ENCODE measurements around the gene KCNK3. TPM values are rescaled to one million over a fixed set of nuclear protein-coding genes. Genes with fewer than 3 reads are reported as not detected.

Gene KCNK3
- total and polyA plus RNA-seq, 2 of the 13 experiments (the other 11 are each of a cell fraction or from before 2014, with no cell fraction given), result not detected

GRCh38 chr2:26772064-26773001 lies 79.8 kb downstream of the KCNK3 start (continued):
- 0 out of 4 replicates have a peak, but pooled peaks of 1 of the 2 experiments have one; percentile 45 for TF ChIP-seq KLF16 (CRISPR knock-in tag; IDR thresholded peaks at IDR 0.05)
- no peak for TF ChIP-seq ZNF513 (CRISPR knock-in tag; conservative IDR thresholded peaks at IDR 0.05)
- TF ChIP-seq STAT6 (CRISPR knock-in tag; IDR thresholded peaks at IDR 0.05; ENCODE audit: borderline replicate concordance), result no peak
- no peak for TF ChIP-seq CHD2 (IDR thresholded peaks at IDR 0.05; ENCODE audit: low read depth, low read length)
- no peak for TF ChIP-seq ZNF674 (CRISPR knock-in tag; IDR thresholded peaks at IDR 0.05; ENCODE audit: low read depth)
- no peak for TF ChIP-seq POLR2G (IDR thresholded peaks at IDR 0.05; ENCODE audit: low read depth, low read length)
- no peak for TF ChIP-seq ZNF446 (CRISPR knock-in tag; IDR thresholded peaks at IDR 0.05)
- TF ChIP-seq GRHL1 (CRISPR knock-in tag; conservative IDR thresholded peaks at IDR 0.05), result no peak
- TF ChIP-seq HOXA9 (CRISPR knock-in tag; IDR thresholded peaks at IDR 0.05; ENCODE audit: borderline replicate concordance), result no peak
- TF ChIP-seq ZNF12 (CRISPR knock-in tag; IDR thresholded peaks at IDR 0.05), result peak; percentile 52; the same call in 1 of the 2 replicates
- TF ChIP-seq NFYB (CRISPR knock-in tag; IDR thresholded peaks at IDR 0.05), result no peak; the same call in 1 of the 2 replicates
- 0 out of 2 replicates have a peak, but pooled peaks have one; percentile 59 for TF ChIP-seq GATAD1 (CRISPR knock-in tag; IDR thresholded peaks at IDR 0.05)
- no peak for TF ChIP-seq GABPA (IDR thresholded peaks at IDR 0.05; ENCODE audit: low read depth, low read length)
- peak; percentile 75 for TF ChIP-seq GABPA (CRISPR knock-in tag; IDR thresholded peaks at IDR 0.05; ENCODE audit: low read depth)
- no peak for TF ChIP-seq PRPF4 (IDR thresholded peaks at IDR 0.05; ENCODE audit: low read depth, low read length, poor library complexity, severe bottlenecking)
- no peak for TF ChIP-seq ZFP62 (CRISPR knock-in tag; IDR thresholded peaks at IDR 0.05)
- TF ChIP-seq RERE (CRISPR knock-in tag; IDR thresholded peaks at IDR 0.05; ENCODE audit: low read depth), result no peak

Data from HepG2 (cell line).